Karpas-422 (cell line): ENCODE results near the gene SPOCK1. TPM values are rescaled to one million over a fixed set of nuclear protein-coding genes. Genes with fewer than 3 reads are reported as not detected.
"Not testable (repeated sequence)": the region's sequence is repeated elsewhere in the genome, so short reads cannot be mapped to it uniquely, and the experiment has no call there.

ENCODE experiments used
- DNase-seq: peaks from one replicate; pipeline ENCODE4 v3.0.0-alpha.2; 2015
- H2AFZ ChIP-seq: fragments of 200-600 bp; sonication (generic); 2 replicates; pipeline ENCODE4 v1.6.1; 2014; ENCODE audit warnings: antibody characterized with exemption, low read length, mixed read lengths
- H3K27ac ChIP-seq: fragments of 200-600 bp; sonication (generic); 2 replicates; pipeline ENCODE4 v1.5.1; 2014; ENCODE audit warnings: mild to moderate bottlenecking, low read length, moderate library complexity
- H3K27me3 ChIP-seq: fragments of 200-600 bp; sonication (generic); 2 replicates; pipeline ENCODE4 v1.6.1; 2014; ENCODE audit warnings: low read length, mixed read lengths
- H3K36me3 ChIP-seq: fragments of 200-600 bp; sonication (generic); 2 replicates; pipeline ENCODE4 v1.6.1; 2014; ENCODE audit warnings: low read length, mixed read lengths; ENCODE audit not compliant: insufficient read depth
- H3K4me1 ChIP-seq: fragments of 200-600 bp; sonication (generic); 2 replicates; pipeline ENCODE4 v1.6.1; 2014; ENCODE audit warnings: mild to moderate bottlenecking, low read length, mixed read lengths
- H3K4me2 ChIP-seq: fragments of 200-600 bp; sonication (generic); 2 replicates; pipeline ENCODE4 v1.6.1; 2014; ENCODE audit warnings: low read length, low read depth, mild to moderate bottlenecking; ENCODE audit not compliant: poor library complexity, severe bottlenecking
- H3K4me3 ChIP-seq: fragments of 200-600 bp; sonication (generic); 2 replicates; pipeline ENCODE4 v1.5.1; 2014; ENCODE audit warnings: mild to moderate bottlenecking, antibody characterized with exemption, low read length, mixed read lengths
- H3K79me2 ChIP-seq: fragments of 200-600 bp; sonication (generic); 2 replicates; pipeline ENCODE4 v1.6.1; 2014; ENCODE audit warnings: mild to moderate bottlenecking, low read length, mixed read lengths
- H3K9ac ChIP-seq: fragments of 200-600 bp; sonication (generic); 2 replicates; pipeline ENCODE4 v1.6.0; 2014; ENCODE audit warnings: low read length
- H3K9me2 ChIP-seq: fragments of 200-600 bp; sonication (generic), shearing (Covaris generic); replicated peaks from 2 replicates; pipeline ENCODE4 v1.6.0; 2014; ENCODE audit warnings: mild to moderate bottlenecking, low read length, moderate library complexity; ENCODE audit not compliant: insufficient read depth
- H3K9me3 ChIP-seq: fragments of 300-700, 200-600 bp; sonication (generic); 2 replicates; pipeline ENCODE4 v1.6.1; 2014; ENCODE audit warnings: low read length, mixed read lengths
- H4K20me1 ChIP-seq: fragments of 200-600 bp; sonication (generic); 2 replicates; pipeline ENCODE4 v1.6.1; 2014; ENCODE audit warnings: mild to moderate bottlenecking, antibody characterized with exemption, low read length, low read depth; ENCODE audit not compliant: insufficient read depth
- total RNA-seq: library from RNA; depleted of rRNA; stranded (reverse); fragments of >200 nt; shearing (Covaris generic); gene quantifications from 2 replicates; pipeline ENCODE4 v1.2.3, GENCODE V29; 2014; ENCODE audit warnings: low replicate concordance

SPOCK1 gene
- total RNA-seq, 1 experiment from 2014 or later = 1.0 TPM

DNA sequence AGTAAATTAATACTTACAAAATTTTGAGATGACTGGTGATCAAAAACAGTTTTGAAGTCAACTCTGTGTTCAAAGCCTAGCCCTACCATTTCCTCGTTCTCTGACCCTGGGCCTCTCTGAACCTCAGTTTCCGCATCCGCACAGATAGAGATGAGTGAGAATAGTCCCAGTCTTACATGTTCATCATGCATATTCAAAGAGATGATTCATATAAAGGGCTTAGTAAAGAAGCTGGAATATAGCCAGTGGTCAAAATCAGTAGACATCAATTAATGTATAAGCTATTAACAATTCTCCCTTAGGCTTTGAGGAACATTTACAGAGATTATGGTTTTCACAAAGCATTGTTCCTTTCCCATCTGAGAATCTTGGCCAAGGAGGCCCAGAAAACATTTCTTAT lies 250.6 kb downstream of the SPOCK1 start:
- Histone ChIP-seq H4K20me1 (no peaks in the 10 kb centered on the region), H3K36me3 (no peaks in the 10 kb centered on the region), H2AFZ (no peak overlapping the region), H3K9me2 (no peaks in the 10 kb centered on the region), H3K4me3 (no peak overlapping the region), H3K79me2 (no peaks in the 10 kb centered on the region), H3K9me3 (no peaks in the 10 kb centered on the region), H3K9ac (no peak overlapping the region), H3K4me2 (no peak overlapping the region), H3K27me3 (no peaks in the 10 kb centered on the region), H3K4me1 (no peaks in the 10 kb centered on the region), H3K27ac (no peak overlapping the region)
- DNase-seq = no peak

GRCh38 chr5:137245438-137245837 lies 253.7 kb downstream of the SPOCK1 start:
- H3K9ac ChIP-seq = no peak overlapping the region
- H3K79me2 ChIP-seq = no peaks in the 10 kb centered on the region
- H3K9me3 ChIP-seq = no peaks in the 10 kb centered on the region
- H3K9me2 ChIP-seq = no peaks in the 10 kb centered on the region
- H3K27me3 ChIP-seq = no peaks in the 10 kb centered on the region
- H2AFZ ChIP-seq = no peak overlapping the region
- no peak overlapping the region for H3K4me3 ChIP-seq
- H3K4me2 ChIP-seq = no peak overlapping the region
- DNase-seq = no peak
- H3K4me1 ChIP-seq = no peaks in the 10 kb centered on the region
- no peak overlapping the region for H3K27ac ChIP-seq
- no peaks in the 10 kb centered on the region for H4K20me1 ChIP-seq
- no peaks in the 10 kb centered on the region for H3K36me3 ChIP-seq

GRCh38 chr5:137240285-137240684 lies 258.8 kb downstream of the SPOCK1 start:
- Histone ChIP-seq H3K79me2 (no peaks in the 10 kb centered on the region), H3K9ac (no peak overlapping the region), H3K9me3 (no peaks in the 10 kb centered on the region), H3K9me2 (no peaks in the 10 kb centered on the region), H3K4me2 (no peak overlapping the region), H3K36me3 (no peaks in the 10 kb centered on the region), H3K27me3 (no peaks in the 10 kb centered on the region), H3K27ac (no peak overlapping the region), H3K4me3 (no peak overlapping the region), H3K4me1 (no peaks in the 10 kb centered on the region), H4K20me1 (no peaks in the 10 kb centered on the region), H2AFZ (no peak overlapping the region)
- no peak for DNase-seq

DNA sequence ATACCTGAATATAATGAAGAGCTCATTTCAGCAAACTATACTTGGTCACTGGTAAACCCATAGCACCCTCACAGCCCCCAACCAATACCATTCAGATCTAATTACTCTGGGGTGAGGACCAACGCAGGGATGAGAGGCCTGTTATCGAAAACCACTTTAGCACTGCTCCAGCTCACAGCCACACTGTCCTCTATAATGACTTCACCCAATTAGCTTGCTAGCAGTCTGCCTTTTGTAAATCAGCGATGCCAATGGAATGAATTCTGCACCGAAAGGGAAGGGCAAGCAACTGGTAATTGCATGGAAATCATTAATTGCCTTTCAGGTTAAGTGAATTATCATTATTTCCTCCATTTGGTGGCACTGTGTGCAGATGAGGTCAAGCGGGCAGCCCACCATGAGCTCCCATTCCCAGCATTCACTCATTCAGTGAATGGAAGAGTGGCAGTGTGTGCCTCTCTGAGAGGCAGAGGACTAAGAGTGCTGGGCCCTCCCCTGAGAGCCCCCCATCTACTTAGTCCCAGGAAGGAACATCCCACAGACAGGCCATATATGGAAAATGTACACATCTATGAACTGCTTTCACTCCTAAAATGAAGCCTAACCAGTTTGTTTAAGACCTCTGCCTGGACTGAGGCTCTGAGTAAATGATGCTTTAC lies 262.1 kb downstream of the SPOCK1 start:
- H3K27ac ChIP-seq = no peak overlapping the region
- H3K27me3 ChIP-seq = no peaks in the 10 kb centered on the region
- no peaks in the 10 kb centered on the region for H3K36me3 ChIP-seq
- DNase-seq = no peak
- no peak overlapping the region for H3K4me3 ChIP-seq
- H3K9me2 ChIP-seq = no peaks in the 10 kb centered on the region
- no peaks in the 10 kb centered on the region for H3K79me2 ChIP-seq
- no peak overlapping the region for H3K9ac ChIP-seq
- no peak overlapping the region for H3K4me2 ChIP-seq
- no peaks in the 10 kb centered on the region for H3K9me3 ChIP-seq
- H4K20me1 ChIP-seq = no peaks in the 10 kb centered on the region
- H2AFZ ChIP-seq = no peak overlapping the region
- H3K4me1 ChIP-seq = no peaks in the 10 kb centered on the region

- no peak overlapping the region for H2AFZ ChIP-seq
- H3K9me3 ChIP-seq = no peaks in the 10 kb centered on the region
- no peaks in the 10 kb centered on the region for H3K9me2 ChIP-seq
- no peak overlapping the region for H3K9ac ChIP-seq
- H3K27ac ChIP-seq = no peak overlapping the region
- no peaks in the 10 kb centered on the region for H3K27me3 ChIP-seq
- H3K36me3 ChIP-seq = no peaks in the 10 kb centered on the region
- no peak overlapping the region for H3K4me3 ChIP-seq
- no peaks in the 10 kb centered on the region for H4K20me1 ChIP-seq
- no peaks in the 10 kb centered on the region for H3K79me2 ChIP-seq
- H3K4me2 ChIP-seq = no peak overlapping the region
- H3K4me1 ChIP-seq = no peaks in the 10 kb centered on the region
- no peak for DNase-seq
Measured at GRCh38 chr5:137236252-137236651, 262.9 kb downstream of the SPOCK1 start.

- Histone ChIP-seq H3K36me3 (no peaks in the 10 kb centered on the region), H3K4me2 (no peak overlapping the region), H3K4me3 (no peak overlapping the region), H4K20me1 (no peaks in the 10 kb centered on the region), H3K4me1 (no peaks in the 10 kb centered on the region), H3K9me2 (no peaks in the 10 kb centered on the region), H3K27me3 (no peaks in the 10 kb centered on the region), H2AFZ (no peak overlapping the region), H3K9ac (no peak overlapping the region), H3K9me3 (no peaks in the 10 kb centered on the region), H3K79me2 (no peaks in the 10 kb centered on the region), H3K27ac (no peak overlapping the region)
- no peak for DNase-seq
Measured at GRCh38 chr5:137234973-137235943, 263.9 kb downstream of the SPOCK1 start.

DNA sequence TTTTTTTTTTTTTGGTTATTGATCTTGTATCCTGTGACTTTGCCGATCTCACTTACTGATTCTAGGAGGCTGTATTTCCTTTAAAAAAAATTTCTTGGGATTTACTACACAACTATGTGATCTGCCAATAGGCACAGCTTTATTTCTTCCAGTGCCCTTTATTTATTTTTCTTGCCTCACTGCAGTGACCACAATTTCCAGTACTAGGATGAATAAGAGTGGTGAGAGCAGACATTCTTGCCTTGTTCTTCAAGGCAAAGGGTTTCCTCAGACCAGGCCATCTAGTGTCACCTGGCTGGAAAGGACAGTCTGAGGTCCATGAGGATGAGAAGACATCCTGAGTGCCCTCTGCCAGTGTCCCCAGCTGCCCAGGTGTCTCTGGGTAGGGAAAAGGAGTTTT lies 265.4 kb downstream of the SPOCK1 start:
- no peaks in the 10 kb centered on the region for H3K9me2 ChIP-seq
- H4K20me1 ChIP-seq = no peaks in the 10 kb centered on the region
- H3K4me2 ChIP-seq = no peak overlapping the region
- H3K36me3 ChIP-seq = no peaks in the 10 kb centered on the region
- no peaks in the 10 kb centered on the region for H3K9me3 ChIP-seq
- H3K9ac ChIP-seq = no peak overlapping the region
- DNase-seq = no peak
- no peaks in the 10 kb centered on the region for H3K79me2 ChIP-seq
- H3K4me3 ChIP-seq = no peak overlapping the region
- no peaks in the 10 kb centered on the region; the same call in 1 of the 2 replicates for H3K27me3 ChIP-seq
- no peak overlapping the region for H2AFZ ChIP-seq
- H3K4me1 ChIP-seq = no peaks in the 10 kb centered on the region
- H3K27ac ChIP-seq = no peak overlapping the region

GRCh38 chr5:137233304-137233703 lies 265.8 kb downstream of the SPOCK1 start:
- not testable (repeated sequence) for H3K27ac ChIP-seq, H3K4me1 ChIP-seq

More at GRCh38 chr5:137233304-137233703, 265.8 kb downstream of the SPOCK1 start:
- H3K4me3 ChIP-seq, H3K9ac ChIP-seq, H3K9me3 ChIP-seq, H3K27me3 ChIP-seq, H2AFZ ChIP-seq, H3K79me2 ChIP-seq, H4K20me1 ChIP-seq, H3K4me2 ChIP-seq, DNase-seq, H3K36me3 ChIP-seq, H3K9me2 ChIP-seq: not testable (repeated sequence)
